ENCODE measurements around the gene PRR35. TPM values are rescaled to one million over a fixed set of nuclear protein-coding genes. Genes with fewer than 3 reads are reported as not detected.
A peak's percentile ranks its signal among the peaks of the same experiment; 100 is the strongest.

The PRR35 gene
- total and polyA plus RNA-seq, 2 experiments from 2014 or later: not detected

- in situ Hi-C loops (cut with MboI): no loop called here
- no peaks in the 10 kb centered on the region for H3K9me3 ChIP-seq (ENCODE audit: low read depth)
- no peaks in the 10 kb centered on the region for H3F3A ChIP-seq (ENCODE audit: insufficient read depth)
- H3K9me2 ChIP-seq (ENCODE audit: insufficient read depth): no peaks in the 10 kb centered on the region
- no peaks in the 10 kb centered on the region for H3K36me3 ChIP-seq (ENCODE audit: low read depth)
- WGBS, 2 experiments (ENCODE audit: low coverage in 1 of 2, low lambda C conversion rate in 2 of 2, missing lambda C conversion rate in 2 of 2): 81 to 82% methylated on average over 23 of the region's 23 CpGs
- H3K4me2 ChIP-seq (ENCODE audit: unreplicated experiment): no peak overlapping the region
- TF ChIP-seq EZH2phosphoT487 (IDR thresholded peaks at IDR 0.05; ENCODE audit: insufficient read depth, low read depth) (no peak), EZH2 (IDR thresholded peaks at IDR 0.05; ENCODE audit: insufficient read depth, poor library complexity, severe bottlenecking) (no peak)
- no peak overlapping the region for H3K9ac ChIP-seq
- peaks cover 13% of the 10 kb centered on the region; the same call in 1 of the 2 replicates for H3K27me3 ChIP-seq (replicated peaks; ENCODE audit: insufficient read depth)
- no peak overlapping the region for H2AFZ ChIP-seq
- H3K79me2 ChIP-seq (ENCODE audit: insufficient read depth): no peaks in the 10 kb centered on the region
- no peak overlapping the region for H3K27ac ChIP-seq
- no peak for DNase-seq
- peaks cover 17% of the 10 kb centered on the region for H3K4me1 ChIP-seq (ENCODE audit: insufficient read depth)
- no peak overlapping the region for H3K4me3 ChIP-seq
- no peaks in the 10 kb centered on the region for H4K20me1 ChIP-seq (ENCODE audit: insufficient read depth)
Measured at GRCh38 chr16:557463-558297, 2.5 kb upstream of the PRR35 start.

GRCh38 chr16:558298-559020, 1.7 kb upstream of the PRR35 start:
- Histone ChIP-seq H3K27ac (no peak overlapping the region), H3K9me3 (ENCODE audit: low read depth) (no peaks in the 10 kb centered on the region), H3K27me3 (replicated peaks; ENCODE audit: insufficient read depth) (peaks cover 13% of the 10 kb centered on the region; the same call in 1 of the 2 replicates), H3K36me3 (ENCODE audit: low read depth) (no peaks in the 10 kb centered on the region), H3K9ac (no peak overlapping the region), H3F3A (ENCODE audit: insufficient read depth) (no peaks in the 10 kb centered on the region), H3K4me3 (no peak overlapping the region), H4K20me1 (ENCODE audit: insufficient read depth) (no peaks in the 10 kb centered on the region), H3K4me2 (ENCODE audit: unreplicated experiment) (no peak overlapping the region), H3K9me2 (ENCODE audit: insufficient read depth) (no peaks in the 10 kb centered on the region), H3K4me1 (ENCODE audit: insufficient read depth) (peaks cover 17% of the 10 kb centered on the region), H3K79me2 (ENCODE audit: insufficient read depth) (no peaks in the 10 kb centered on the region), H2AFZ (no peak overlapping the region)
- TF ChIP-seq EZH2 (IDR thresholded peaks at IDR 0.05; ENCODE audit: insufficient read depth, poor library complexity, severe bottlenecking): no peak
- TF ChIP-seq EZH2phosphoT487 (IDR thresholded peaks at IDR 0.05; ENCODE audit: insufficient read depth, low read depth): no peak
- in situ Hi-C loops (cut with MboI): no loop called here
- WGBS, 2 experiments (ENCODE audit: low coverage in 1 of 2, low lambda C conversion rate in 2 of 2, missing lambda C conversion rate in 2 of 2): 60% methylated on average over 17 to 22 of the region's 22 CpGs
- no peak for DNase-seq

GRCh38 chr16:559021-559380, 1.2 kb upstream of the PRR35 start:
- no peaks in the 10 kb centered on the region for H3K9me3 ChIP-seq (ENCODE audit: low read depth)
- H3K79me2 ChIP-seq (ENCODE audit: insufficient read depth): no peaks in the 10 kb centered on the region
- H3K27ac ChIP-seq: no peak overlapping the region
- H2AFZ ChIP-seq: no peak overlapping the region
- no peaks in the 10 kb centered on the region for H3F3A ChIP-seq (ENCODE audit: insufficient read depth)
- H3K9me2 ChIP-seq (ENCODE audit: insufficient read depth): no peaks in the 10 kb centered on the region
- TF ChIP-seq EZH2phosphoT487 (IDR thresholded peaks at IDR 0.05; ENCODE audit: insufficient read depth, low read depth) (no peak), EZH2 (IDR thresholded peaks at IDR 0.05; ENCODE audit: insufficient read depth, poor library complexity, severe bottlenecking) (no peak)
- H3K27me3 ChIP-seq (replicated peaks; ENCODE audit: insufficient read depth): peaks cover 13% of the 10 kb centered on the region; the same call in 1 of the 2 replicates
- in situ Hi-C loops (cut with MboI): no loop called here
- no peak overlapping the region for H3K4me3 ChIP-seq
- H3K36me3 ChIP-seq (ENCODE audit: low read depth): no peaks in the 10 kb centered on the region
- peaks cover 15% of the 10 kb centered on the region for H3K4me1 ChIP-seq (ENCODE audit: insufficient read depth)
- no peak for DNase-seq
- H3K9ac ChIP-seq: no peak overlapping the region
- H3K4me2 ChIP-seq (ENCODE audit: unreplicated experiment): no peak overlapping the region
- H4K20me1 ChIP-seq (ENCODE audit: insufficient read depth): no peaks in the 10 kb centered on the region
- WGBS, 2 experiments (ENCODE audit: low coverage in 1 of 2, low lambda C conversion rate in 2 of 2, missing lambda C conversion rate in 2 of 2): 46 to 49% methylated on average over 9 to 13 of the region's 15 CpGs

GRCh38 chr16:559411-560203, 587 bp upstream of the PRR35 start:
- peaks cover 13% of the 10 kb centered on the region; the same call in 1 of the 2 replicates for H3K27me3 ChIP-seq (replicated peaks; ENCODE audit: insufficient read depth)
- H2AFZ ChIP-seq: no peak overlapping the region
- no peak overlapping the region for H3K9ac ChIP-seq
- TF ChIP-seq EZH2 (IDR thresholded peaks at IDR 0.05; ENCODE audit: insufficient read depth, poor library complexity, severe bottlenecking) (peak; percentile 90), EZH2phosphoT487 (IDR thresholded peaks at IDR 0.05; ENCODE audit: insufficient read depth, low read depth) (no peak)
- no peaks in the 10 kb centered on the region for H3K9me3 ChIP-seq (ENCODE audit: low read depth)
- no peaks in the 10 kb centered on the region for H3K9me2 ChIP-seq (ENCODE audit: insufficient read depth)
- no peaks in the 10 kb centered on the region for H3K36me3 ChIP-seq (ENCODE audit: low read depth)
- in situ Hi-C loops (cut with MboI): no loop called here
- peaks cover 9% of the 10 kb centered on the region for H3K4me1 ChIP-seq (ENCODE audit: insufficient read depth)
- H3K4me3 ChIP-seq: no peak overlapping the region
- no peaks in the 10 kb centered on the region for H4K20me1 ChIP-seq (ENCODE audit: insufficient read depth)
- WGBS, 2 experiments (ENCODE audit: low coverage in 1 of 2, low lambda C conversion rate in 2 of 2, missing lambda C conversion rate in 2 of 2): 5 to 7% methylated on average over 28 to 41 of the region's 62 CpGs
- H3K27ac ChIP-seq: no peak overlapping the region
- no peak for DNase-seq
- no peaks in the 10 kb centered on the region for H3K79me2 ChIP-seq (ENCODE audit: insufficient read depth)
- no peaks in the 10 kb centered on the region for H3F3A ChIP-seq (ENCODE audit: insufficient read depth)
- H3K4me2 ChIP-seq (ENCODE audit: unreplicated experiment): no peak overlapping the region
